ENCODE data around the gene SSTR3. TPM values are rescaled to one million over a fixed set of nuclear protein-coding genes. Genes with fewer than 3 reads are reported as not detected.

Gene SSTR3
- total and polyA plus RNA-seq, 9 of the 15 experiments (the other 6 are each of a cell fraction or from before 2014, with no cell fraction given): 0.03 TPM; not detected in 8

GRCh38 chr22:37199103-37199759 is 13.0 kb downstream of the SSTR3 start (continued):
- TF ChIP-seq SFPQ (IDR thresholded peaks at IDR 0.05; ENCODE audit: low read depth, low read length) (no peak), PHF20 (IDR thresholded peaks at IDR 0.05; ENCODE audit: partially characterized antibody) (peak; percentile 32), ZNF124 (CRISPR knock-in tag; IDR thresholded peaks at IDR 0.05) (no peak), FOXK1 (CRISPR knock-in tag; IDR thresholded peaks at IDR 0.05; ENCODE audit: borderline replicate concordance) (no peak), MXI1 (IDR thresholded peaks at IDR 0.05; ENCODE audit: low read depth, low read length) (no peak), MGA (IDR thresholded peaks at IDR 0.05) (peak; percentile 90), CREB3 (tag; conservative IDR thresholded peaks at IDR 0.05; ENCODE audit: low read depth) (no peak), SRF (CRISPR knock-in tag; IDR thresholded peaks at IDR 0.05) (no peak), TGIF2 (CRISPR knock-in tag; IDR thresholded peaks at IDR 0.05) (no peak), ZBTB17 (CRISPR knock-in tag; IDR thresholded peaks at IDR 0.05) (no peak)

All from K562 (cell line).